Dermis blood vessel endothelial cell (primary cell): ENCODE data around the gene HOXC6. TPM values are rescaled to one million over a fixed set of nuclear protein-coding genes. Genes with fewer than 3 reads are reported as not detected.

Experiments
- DNase-seq: peaks from one replicate; pipeline ENCODE4 v3.0.0; 2010
- total RNA-seq: library from RNA; depleted of rRNA; stranded (reverse); fragments of >200 nt; gene quantifications from 2 replicates; pipeline ENCODE4 v1.2.3, GENCODE V29; 2014

Gene HOXC6
- total RNA-seq, 1 donor from 2014 or later = under 0.01 TPM

- DNase-seq = no peak
Measured at GRCh38 chr12:54016051-54016450, 12.2 kb upstream of the HOXC6 start.

- DNase-seq = no peak
Measured at GRCh38 chr12:54016478-54016964, 11.7 kb upstream of the HOXC6 start.

GRCh38 chr12:54017027-54017788, 11.0 kb upstream of the HOXC6 start:
- no peak for DNase-seq

- DNase-seq = peak; percentile 36
Measured at GRCh38 chr12:54017878-54018467, 10.3 kb upstream of the HOXC6 start.

GRCh38 chr12:54018468-54018984, 9.7 kb upstream of the HOXC6 start:
- DNase-seq = no peak

- DNase-seq = no peak
Measured at GRCh38 chr12:54019091-54019811, 9.0 kb upstream of the HOXC6 start.

- no peak for DNase-seq
Measured at GRCh38 chr12:54019924-54020590, 8.2 kb upstream of the HOXC6 start.

- no peak for DNase-seq
Measured at GRCh38 chr12:54020591-54021405, 7.4 kb upstream of the HOXC6 start.

- DNase-seq = no peak
Measured at GRCh38 chr12:54021432-54022013, 6.7 kb upstream of the HOXC6 start.

- DNase-seq = no peak
Measured at GRCh38 chr12:54022960-54023884, 5.0 kb upstream of the HOXC6 start.

- DNase-seq = no peak
Measured at GRCh38 chr12:54024127-54024526, 4.1 kb upstream of the HOXC6 start.

GRCh38 chr12:54024581-54025305, 3.5 kb upstream of the HOXC6 start:
- DNase-seq = no peak

GRCh38 chr12:54025499-54026405, 2.5 kb upstream of the HOXC6 start:
- no peak for DNase-seq

GRCh38 chr12:54026640-54027441, 1.4 kb upstream of the HOXC6 start:
- DNase-seq = no peak

- no peak for DNase-seq
Measured at GRCh38 chr12:54027442-54027786, 826 bp upstream of the HOXC6 start.

- no peak for DNase-seq
Measured at GRCh38 chr12:54029529-54030441, 1.5 kb downstream of the HOXC6 start.

- DNase-seq = no peak
Measured at GRCh38 chr12:54030442-54030801, 2.2 kb downstream of the HOXC6 start.
